HG02759 (cell line): ENCODE data around the gene RAI1.

ENCODE experiments used
- ATAC-seq: cut with Tn5 transposase; IDR thresholded peaks from one replicate; pipeline ENCODE4 v1.9.1; 2021; ENCODE audit warnings: mild to moderate bottlenecking, moderate library complexity; ENCODE audit not compliant: unreplicated experiment

The RAI1 gene

DNA sequence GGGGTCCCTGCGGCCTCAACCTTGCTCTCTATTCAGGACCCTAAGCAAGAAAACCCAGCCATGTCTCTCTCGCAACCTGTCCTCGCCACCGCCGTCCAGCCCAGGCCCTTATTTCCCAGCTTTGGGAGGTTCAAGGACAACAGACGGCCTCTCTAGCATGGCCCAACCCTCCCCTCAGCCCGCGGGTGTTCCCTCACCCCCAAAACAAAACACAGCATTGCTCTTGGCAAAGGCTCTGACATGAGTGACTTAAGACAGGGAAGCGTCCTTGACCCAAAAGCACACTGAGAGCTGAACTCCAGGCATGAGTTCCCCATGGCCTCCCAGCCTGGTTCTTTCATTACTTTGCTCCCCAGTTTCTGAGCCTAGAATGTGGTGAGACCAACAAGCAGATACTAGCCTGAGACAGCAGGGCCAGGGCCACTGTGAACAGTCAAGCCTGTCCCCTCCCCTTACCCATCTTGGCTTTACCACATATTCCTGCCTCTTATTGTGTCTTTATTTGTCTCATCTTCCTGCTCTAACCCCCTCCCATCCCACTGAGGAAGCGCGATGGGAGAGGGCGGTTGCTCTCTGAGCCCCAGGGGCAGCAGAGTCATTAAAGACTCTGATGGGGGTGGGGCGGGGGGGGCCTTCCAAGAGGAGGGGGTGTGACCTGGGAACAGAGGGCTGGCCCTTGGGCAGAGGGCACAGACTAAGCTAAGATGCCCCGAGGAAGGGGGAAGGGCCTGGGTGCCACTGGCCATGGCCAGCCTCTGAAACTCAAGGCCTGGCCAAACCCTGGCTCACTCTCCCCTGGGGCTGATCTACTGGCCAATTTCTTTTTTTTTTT is 143.7 kb downstream of the RAI1 start:
- ATAC-seq, result no peak

DNA sequence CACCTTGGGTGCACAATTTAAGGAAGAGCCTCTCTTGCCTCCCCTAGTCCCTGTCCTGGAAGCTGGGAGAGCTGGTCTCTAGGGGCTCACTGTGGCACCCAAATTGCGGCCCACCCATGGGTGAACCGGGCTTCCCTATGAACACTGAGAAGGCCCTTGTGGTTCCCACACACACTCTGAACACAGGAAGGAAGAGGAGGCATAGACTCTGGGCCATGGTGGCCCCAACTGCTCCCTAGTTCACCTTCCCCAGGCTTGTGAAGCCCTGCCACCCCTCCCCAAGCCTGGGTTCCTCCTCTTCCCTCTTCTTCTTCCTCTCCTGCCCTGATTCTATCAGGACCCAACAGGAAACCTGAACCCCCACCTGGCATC is 145.1 kb downstream of the RAI1 start:
- ATAC-seq, result no peak

DNA sequence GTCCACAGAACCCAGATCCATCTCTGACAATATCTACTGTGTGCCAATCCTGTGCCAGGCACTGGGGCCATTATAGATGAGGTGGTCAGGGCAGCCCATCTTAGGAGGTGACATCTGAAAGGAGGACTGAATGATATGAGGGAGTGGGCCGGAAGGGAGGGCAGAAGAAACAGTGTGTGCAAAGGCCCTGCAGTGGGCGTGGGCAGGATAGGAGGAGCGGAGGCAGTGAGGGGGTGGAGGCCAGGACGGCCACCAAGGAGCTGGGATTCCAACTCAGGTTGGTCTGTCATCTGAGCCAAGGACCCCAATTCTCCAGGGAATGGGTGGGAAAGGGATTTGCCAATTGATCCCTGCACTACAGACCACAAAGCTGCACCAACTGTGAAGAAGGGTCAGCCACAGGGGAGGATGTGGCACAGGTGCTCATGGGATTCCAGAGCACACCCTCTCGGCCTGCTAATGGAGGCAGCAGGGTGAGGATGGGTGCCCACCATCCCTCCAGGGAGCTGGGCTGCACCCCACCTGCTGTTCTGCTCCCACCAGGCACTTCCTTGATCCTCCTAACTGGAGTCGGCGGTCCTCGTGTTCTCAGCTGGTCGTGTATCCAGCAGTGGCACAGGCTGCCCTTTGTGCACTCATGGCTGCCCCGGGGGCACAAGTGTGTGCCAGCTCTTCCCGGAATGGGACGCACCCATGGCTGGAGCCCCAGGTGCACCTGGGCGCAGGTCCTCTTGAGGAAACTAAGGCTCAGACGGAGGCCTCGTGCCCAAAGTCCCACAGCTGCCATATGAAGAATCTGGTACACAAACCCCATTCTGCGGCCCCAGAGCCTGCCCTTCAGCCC is 145.9 kb downstream of the RAI1 start:
- no peak for ATAC-seq

DNA sequence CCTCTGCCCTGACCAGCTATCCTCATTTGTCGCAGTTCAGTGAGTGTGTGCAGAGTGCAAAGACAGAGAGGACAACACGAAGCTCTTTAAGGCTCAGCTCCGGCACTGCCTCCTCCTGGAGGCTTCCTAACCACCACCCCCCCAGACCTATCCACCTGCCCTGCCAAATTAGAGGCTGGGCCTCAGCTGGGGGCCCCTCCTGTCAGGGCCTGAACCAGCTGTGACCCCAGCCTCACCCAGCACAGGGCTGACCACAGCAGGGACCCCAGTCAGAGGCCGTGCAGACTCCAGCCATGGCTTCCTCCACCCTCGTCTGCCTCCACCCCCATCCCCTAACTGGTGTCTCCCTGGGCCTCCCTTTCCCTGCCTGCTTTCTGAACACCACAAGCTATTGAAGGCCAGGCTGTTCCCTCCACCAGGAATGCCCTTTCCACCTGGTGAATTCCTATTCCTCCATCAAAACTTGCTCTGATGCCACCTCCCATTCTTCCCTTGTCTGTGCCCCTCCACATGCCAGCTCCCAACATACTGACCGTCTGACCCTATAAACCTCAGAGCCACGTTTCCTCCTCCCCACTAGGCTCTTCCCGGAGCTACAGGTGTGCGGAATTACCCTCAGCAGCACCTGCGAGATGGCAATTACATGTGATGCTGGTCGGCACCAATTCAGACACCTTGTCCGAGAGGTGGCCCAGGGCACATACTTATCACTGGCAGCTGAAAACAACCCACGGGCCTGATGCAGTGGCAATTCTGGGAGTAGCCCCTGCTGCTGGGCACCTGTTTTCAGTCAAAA is 146.8 kb downstream of the RAI1 start:
- ATAC-seq, result no peak

DNA sequence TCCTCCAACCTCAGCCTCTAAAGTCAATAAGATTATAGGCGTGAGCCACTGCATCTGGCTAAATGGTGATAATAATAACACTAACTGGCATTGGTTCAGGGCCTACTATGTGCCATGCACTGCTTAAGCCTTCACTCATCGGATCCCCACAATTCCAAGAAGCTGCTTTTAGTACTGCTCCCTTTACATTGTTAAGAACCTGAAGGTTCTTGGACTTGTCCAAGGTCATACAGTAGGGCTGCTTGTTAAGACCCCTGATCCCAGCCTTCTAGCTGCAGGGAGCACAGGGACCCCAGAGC is 149.0 kb downstream of the RAI1 start:
- no peak for ATAC-seq

DNA sequence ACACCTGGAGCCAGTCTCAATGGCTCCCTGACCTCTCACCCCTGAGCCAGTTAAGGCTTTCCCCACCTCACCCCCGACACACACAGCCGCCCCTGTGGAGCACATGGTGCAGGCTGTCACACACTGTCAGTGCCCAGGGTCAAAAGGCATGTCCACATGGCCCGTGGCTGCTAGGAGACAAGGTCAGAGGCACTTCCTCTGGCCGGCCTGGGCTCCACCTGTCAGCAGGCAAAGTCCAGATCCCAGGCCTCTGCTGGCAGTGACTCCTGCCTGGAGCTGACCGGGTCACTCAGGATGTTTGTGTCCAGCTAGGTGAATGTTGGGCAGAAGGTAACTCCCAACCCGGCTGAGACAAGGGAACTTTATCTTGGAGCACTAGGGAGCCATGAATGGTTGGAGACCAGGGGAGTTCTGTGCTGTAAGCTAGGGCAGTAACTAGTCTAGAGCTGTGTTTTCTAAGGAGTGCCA is 149.5 kb downstream of the RAI1 start:
- no peak for ATAC-seq

DNA sequence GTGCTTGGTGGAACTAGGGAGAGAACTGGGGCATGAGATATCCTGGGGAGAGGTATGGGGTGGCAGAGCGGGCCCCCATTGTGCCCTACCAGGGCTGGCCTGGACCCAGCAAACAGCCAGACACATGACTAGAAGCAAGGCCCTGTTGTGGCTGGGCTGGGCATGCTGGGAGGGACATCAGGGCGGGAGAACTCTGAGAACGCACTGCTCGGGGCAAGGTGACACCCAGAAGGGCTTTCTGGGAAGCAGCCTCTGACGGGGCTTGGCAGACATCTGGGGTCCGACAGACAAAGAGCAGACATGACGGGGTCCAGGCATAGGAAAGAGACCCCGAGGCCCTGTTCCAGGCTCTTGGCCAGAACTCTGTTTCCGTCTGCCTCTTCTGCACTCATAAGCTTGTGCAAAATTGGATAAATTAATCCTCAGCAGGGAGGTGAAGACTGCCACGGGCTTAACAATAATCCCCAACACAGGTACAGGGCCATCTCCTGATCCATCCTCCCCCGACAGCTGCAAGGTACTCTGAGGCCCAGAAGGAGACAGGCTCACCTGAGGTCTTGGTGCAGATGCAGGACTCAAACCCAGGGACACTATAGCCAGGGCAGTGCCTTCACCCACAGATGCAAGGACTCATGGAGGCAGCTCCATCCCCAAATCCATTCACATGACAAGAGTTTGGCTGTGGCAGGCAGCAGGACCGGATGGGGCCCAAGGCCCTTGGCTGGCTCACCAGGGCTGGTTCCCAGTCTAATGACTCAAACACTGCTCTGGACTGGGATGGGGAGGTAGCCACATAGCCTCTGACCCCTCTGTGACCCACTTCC is 150.2 kb downstream of the RAI1 start:
- no peak for ATAC-seq

DNA sequence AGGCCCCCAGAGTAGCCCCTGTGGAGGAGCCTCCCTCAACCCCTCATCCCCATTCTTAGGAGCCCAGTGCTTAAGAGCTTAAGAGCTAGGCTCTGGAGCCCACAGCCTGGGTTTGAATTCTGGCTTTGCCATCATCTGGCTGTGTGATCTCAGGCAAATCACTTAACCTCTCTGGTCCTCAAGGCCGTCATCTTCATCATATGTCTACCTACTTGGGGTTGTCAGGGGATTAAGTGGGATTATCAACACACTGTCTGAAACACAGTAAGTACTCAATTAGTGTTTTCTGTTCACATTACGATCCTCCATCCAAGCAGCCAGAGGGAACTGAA is 150.7 kb downstream of the RAI1 start:
- ATAC-seq, result no peak

DNA sequence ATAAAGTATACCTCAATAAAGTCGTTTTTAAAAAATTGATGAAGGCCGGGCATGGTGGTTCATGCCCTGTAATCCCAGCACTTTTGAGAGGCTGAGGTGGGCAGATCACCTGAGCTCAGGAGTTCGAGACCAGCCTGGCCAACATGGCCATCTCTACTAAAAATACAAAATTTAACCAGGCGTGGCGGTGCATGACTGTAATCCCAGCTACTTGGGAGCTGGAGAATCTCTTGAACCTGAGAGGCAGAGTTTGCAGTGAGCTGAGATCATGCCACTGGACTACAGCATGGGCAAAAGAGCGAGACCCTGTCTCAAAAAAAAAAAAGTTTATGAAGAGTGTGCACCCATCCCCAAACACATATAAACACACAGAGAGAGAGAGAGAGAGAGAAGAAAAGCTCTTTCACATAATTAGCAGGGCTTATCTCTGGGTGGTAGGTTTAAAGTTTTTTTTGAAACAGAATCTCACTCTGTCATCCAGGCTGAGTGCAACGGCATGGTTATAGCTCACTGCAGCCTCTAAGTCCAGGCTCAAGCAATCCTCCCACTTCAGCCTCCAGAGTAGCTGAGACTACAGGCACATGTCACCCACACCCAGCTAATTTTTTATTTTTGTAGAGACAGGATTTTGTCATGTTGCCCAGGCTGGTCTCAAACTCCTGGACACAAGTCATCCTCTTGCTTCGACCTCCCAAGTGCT is 152.6 kb downstream of the RAI1 start:
- ATAC-seq, result no peak

DNA sequence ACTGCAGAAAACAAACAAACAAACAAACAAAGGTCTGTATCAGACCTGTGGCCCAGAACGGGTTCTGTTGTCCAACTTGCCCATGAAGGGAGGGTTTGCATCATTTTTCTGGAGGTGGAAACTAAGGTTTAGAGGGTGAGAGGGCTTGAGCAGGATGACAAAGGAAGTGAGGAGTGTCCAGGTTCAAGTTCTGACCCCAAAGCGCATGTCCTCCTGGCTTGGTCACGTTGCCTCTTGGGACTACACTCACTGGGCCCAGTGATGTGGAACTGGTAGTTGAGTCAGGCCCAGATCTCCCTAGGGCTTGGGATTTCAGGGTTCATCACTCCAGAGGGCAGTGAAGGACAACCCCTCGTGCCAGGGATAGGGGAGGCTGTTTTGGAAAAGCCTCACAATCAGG is 153.7 kb downstream of the RAI1 start:
- no peak for ATAC-seq

DNA sequence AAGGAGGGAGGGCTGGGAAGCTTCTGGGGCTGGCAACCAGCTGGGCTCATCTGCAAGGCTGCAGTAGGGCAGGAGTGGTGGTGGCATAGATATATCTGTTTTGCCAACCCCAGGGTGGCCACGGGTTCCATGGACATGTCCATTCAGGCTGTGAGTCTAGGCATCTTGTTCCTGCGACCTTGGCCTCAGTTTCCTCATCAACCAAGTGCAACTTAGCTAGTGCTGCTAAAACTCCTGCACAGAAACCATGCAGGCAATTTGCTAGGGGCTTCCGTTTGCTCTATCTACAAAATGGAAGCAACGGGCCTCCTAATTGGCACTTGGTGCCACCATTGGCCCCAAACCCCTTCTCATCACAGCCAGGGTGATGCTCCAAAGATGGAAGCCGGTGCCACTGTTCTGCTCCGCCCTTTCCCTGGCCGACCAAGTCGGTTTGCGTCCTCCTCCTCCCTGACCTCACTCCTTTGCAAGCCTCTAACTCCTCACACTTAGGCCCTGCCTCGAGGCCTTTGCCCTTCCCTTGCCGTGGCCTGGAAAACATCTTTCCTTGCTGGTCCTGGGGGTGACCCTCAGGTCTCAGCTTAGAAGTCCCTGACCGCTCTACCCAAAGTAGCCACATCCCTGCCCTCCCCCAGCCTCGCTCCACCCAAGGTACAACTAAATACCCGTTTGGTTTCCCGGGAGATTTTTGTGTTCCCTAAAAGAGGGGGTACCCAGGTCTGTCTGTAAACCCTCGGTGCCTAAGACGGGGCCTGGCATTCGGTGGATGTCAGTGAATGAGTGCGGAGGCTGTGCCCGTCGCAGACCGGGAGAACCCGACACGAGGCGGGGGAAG is 154.4 kb downstream of the RAI1 start:
- ATAC-seq, result no peak

DNA sequence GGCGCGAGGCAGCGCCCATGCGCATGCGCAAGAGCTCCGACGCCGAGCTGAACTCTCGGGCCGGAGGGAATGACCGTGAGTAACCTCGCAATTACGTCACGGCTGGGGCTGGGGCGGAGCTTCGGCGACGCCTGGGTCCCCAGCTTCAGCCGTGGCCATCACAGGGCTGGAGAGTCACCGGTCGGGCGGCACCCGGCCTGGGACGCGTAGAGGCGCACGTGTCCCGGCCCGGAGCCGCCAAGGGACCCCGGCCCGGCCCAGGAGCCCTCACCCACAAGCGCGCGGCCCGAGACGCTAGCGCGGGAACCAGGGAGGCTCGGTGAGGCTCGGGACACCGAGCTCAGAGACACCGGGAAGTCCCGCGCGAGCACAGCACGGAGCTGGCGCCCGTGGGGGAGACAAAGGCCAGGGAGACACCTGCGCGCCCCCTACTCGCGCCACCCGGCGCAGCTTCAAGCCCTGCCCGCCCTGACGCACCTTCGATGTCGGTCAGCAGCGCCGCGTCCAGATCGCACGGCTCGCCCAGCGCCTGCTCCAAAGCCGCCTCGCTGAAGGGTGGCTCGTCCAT is 155.1 kb downstream of the RAI1 start:
- ATAC-seq, result peak; percentile 64

DNA sequence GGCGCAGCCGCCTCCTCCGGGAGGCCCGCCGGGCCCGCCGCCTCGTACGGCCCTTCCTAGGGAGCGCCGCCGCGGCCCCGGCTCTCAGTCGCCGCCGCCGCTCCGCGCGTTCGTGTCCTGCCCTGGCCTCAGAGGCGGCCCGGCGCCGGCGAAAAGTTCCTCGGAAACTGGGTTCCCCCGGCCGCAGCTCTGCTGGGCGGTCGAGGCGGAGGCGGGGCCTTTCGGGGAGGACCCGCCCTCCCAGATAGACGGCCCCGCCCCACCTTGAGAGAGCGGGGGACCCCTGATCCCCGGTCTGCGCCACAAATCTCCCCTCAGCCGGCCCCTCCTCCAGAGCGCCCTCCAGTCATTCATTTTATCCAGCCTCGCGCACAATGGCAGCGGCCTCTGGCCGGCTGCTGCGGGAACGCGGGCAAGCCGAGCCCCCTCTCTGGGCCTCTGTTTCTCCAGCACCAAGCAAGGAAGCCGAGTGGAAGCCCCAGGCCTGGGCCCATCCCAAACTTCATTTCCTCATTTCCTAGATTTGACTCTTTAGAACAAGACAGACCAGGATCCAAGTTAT is 155.6 kb downstream of the RAI1 start, which contains the start of gene SREBF1:
SREBF1 (minus strand) TSS at position 169 of the 562 bp plus-strand sequence. CDS start 169 bp downstream, outside the sequence.
- peak; percentile 37 for ATAC-seq

DNA sequence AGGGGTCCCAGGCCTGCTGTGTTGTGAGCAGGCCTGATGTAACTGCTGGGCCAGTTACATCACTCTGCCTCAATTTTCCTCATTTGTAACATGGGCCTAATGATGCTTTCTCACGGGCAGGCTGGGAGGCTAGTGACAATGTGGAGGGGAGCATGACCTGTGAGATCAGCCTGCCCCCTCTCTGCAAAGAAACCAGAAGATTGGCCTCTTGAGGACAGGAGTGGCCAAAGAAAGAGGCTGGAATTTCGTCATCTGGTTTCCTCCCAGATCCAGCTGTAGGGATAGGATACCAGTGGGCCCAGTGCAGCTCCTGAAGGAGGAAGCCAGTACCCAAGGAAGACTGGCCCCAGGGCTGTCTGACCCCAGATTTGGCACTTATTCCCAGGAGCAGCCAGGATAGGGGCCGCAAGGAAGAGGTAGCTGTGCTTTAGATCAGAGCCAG is 156.1 kb downstream of the RAI1 start:
- ATAC-seq, result no peak

DNA sequence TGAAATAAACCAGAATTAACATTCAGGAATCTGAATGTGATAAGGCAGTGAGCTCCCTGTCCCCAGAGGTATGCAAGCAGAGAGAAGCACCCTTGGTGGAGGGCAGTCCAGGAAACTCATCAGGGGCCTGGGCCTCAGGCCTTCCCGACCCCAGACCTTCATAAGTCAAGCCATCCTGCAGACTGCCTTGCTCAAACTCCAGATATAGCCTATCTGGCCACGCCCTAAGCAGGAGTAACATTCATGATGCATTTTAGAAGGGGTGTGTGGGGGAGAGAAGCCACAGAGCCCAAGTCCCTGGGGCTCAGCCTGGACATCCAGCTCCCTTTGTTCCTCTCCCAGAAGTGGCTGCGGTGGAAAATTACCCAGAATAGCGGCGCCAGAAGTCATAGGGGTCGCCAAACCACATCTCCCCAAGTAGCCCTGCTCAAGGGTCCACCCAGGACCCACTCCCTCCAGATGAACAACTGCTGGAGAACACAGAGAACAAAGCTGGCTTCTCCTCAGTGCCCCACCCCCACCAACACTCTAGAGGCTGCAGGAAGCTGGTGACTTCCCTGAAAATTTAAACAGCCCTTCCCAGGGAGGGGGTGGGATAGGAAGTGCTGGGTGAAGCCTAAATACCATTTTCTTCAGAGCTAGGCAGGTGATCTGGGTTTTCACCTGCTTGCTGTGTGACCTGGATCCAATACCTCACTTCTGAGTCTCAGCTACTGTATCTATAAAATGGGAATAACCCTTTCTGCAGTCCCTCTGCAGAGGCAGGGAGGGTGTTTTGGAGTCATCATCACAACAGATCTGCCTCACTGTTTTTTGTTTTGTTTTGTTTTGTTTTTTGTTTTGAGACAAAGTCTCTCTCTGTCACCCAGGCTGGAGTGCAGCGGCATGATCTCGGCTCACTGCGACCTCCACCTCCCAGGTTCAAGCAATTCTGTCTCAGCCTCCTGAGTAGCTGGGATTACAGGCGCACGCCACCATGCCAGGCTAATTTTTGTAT is 157.0 kb downstream of the RAI1 start:
- ATAC-seq, result no peak

DNA sequence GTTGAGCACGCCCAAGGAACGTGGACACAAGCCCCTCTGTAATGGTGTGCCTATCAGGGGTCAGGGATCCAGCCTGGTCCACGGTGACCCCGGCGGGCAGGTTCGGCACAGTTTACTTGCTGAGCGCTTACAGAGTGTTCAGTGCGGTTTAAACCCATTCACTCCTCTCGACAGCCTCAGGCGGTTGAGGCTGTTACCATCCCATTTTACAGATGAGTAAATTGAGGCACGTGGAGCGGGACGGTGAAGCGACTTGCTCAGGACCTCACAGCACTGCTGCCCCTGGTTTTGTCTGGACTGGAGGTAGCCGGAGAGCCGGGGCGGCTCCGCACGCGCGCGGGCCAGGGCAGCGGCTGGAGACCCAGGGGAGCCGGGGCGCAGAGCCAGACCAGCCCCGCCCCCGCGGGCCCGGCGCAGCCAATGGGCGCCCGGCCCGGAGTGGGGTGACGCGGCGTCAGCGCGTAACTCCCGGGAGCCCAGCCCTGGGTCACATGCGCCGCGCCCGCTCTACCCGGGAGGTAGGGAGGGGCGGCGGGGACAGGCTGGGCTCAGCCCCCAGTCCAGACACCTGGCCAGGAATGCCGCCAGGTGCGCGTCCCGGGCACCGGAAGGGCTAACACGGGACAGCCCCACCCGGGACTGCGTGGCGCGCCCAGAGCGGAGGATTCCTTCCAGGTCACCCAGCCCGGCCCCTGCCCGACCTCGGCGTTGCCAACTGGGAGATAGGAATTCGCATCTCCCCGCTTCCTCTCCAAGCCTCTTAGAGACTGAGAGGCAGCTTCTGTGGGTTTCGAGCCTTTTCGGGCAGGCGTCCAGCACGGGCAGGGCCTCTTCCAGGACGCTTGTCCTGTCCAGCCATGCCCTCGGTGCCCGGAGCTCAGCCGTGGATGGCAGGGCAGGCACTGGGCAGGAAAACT is 158.8 kb downstream of the RAI1 start:
- ATAC-seq, result peak; percentile 72
